Cardiac muscle cell (in vitro differentiated cells and primary cell): ENCODE results near the gene ZNF138. TPM values are rescaled to one million over a fixed set of nuclear protein-coding genes. Genes with fewer than 3 reads are reported as not detected.
A peak's percentile ranks its signal among the peaks of the same experiment; 100 is the strongest.
"Not testable (repeated sequence)": the region's sequence is repeated elsewhere in the genome, so short reads cannot be mapped to it uniquely, and the experiment has no call there.

ENCODE experiments used
- DNase-seq, 2 donors: peaks; one replicate each; pipeline versions ENCODE4 v3.0.0 to v3.0.0-alpha.2; 2010 to 2017; ENCODE audit warnings: low read depth in 1 of 2, low spot score in 1 of 2
- H3K27ac ChIP-seq: fragments of 200-600 bp; sonication (generic); 2 replicates; pipeline ENCODE4 v1.5.1; 2016
- H3K27me3 ChIP-seq: fragments of 200-600 bp; sonication (generic); 2 replicates; pipeline ENCODE4 v1.6.0; 2016; ENCODE audit warnings: control low read depth
- H3K36me3 ChIP-seq: fragments of 200-600 bp; sonication (generic); 2 replicates; pipeline ENCODE4 v1.5.1; 2016; ENCODE audit warnings: control low read depth
- H3K4me1 ChIP-seq: fragments of 200-600 bp; sonication (generic); 2 replicates; pipeline ENCODE4 v1.8.1; 2017; ENCODE audit warnings: low read depth, mild to moderate bottlenecking, mixed run types
- H3K4me3 ChIP-seq: fragments of 200-600 bp; sonication (generic); 2 replicates; pipeline ENCODE4 v1.5.1; 2016; ENCODE audit warnings: mild to moderate bottlenecking
- H3K9me3 ChIP-seq: fragments of 200-600 bp; sonication (generic); 2 replicates; pipeline ENCODE4 v1.5.1; 2017; ENCODE audit warnings: low read depth, mild to moderate bottlenecking, control low read depth
- CTCF ChIP-seq: IDR thresholded peaks from 2 replicates; pipeline ENCODE4 v1.5.1; 2012; ENCODE audit warnings: low read depth, mild to moderate bottlenecking, low read length
- polyA plus RNA-seq: library from polyadenylated mRNA; unstranded; fragments of >200 nt; fragmentation: Nextera tagmentation; extraction: Ambion mirVana; gene quantifications from 2 replicates; pipeline ENCODE4 v1.2.1, GENCODE V29; 2016
- total RNA-seq: library from RNA; depleted of rRNA; stranded (reverse); fragments of >200 nt; gene quantifications from 2 replicates; pipeline ENCODE4 v1.2.3, GENCODE V29; 2016

The ZNF138 gene
- total and polyA plus RNA-seq, 2 experiments from 2014 or later: 10.1 to 18.3 TPM

GRCh38 chr7:64793106-64793755 is 997 bp upstream of the ZNF138 start:
- Histone ChIP-seq H3K36me3 (no peaks in the 10 kb centered on the region), H3K27me3 (no peaks in the 10 kb centered on the region), H3K4me1 (peaks cover 4% of the 10 kb centered on the region), H3K27ac (peak overlapping the region; percentile 92), H3K9me3 (no peaks in the 10 kb centered on the region), H3K4me3 (no peak overlapping the region)
- TF ChIP-seq CTCF: no peak
- DNase-seq: no peak

- H3K4me1 ChIP-seq: peaks cover 4% of the 10 kb centered on the region
- H3K36me3 ChIP-seq: peaks cover 10% of the 10 kb centered on the region
- TF ChIP-seq CTCF: no peak
- H3K9me3 ChIP-seq: no peaks in the 10 kb centered on the region
- H3K4me3 ChIP-seq: peak overlapping the region; percentile 70
- no peaks in the 10 kb centered on the region for H3K27me3 ChIP-seq
- DNase-seq: no peak
- no peak overlapping the region for H3K27ac ChIP-seq
Measured at GRCh38 chr7:64795176-64795575, 948 bp downstream of the ZNF138 start.

DNA sequence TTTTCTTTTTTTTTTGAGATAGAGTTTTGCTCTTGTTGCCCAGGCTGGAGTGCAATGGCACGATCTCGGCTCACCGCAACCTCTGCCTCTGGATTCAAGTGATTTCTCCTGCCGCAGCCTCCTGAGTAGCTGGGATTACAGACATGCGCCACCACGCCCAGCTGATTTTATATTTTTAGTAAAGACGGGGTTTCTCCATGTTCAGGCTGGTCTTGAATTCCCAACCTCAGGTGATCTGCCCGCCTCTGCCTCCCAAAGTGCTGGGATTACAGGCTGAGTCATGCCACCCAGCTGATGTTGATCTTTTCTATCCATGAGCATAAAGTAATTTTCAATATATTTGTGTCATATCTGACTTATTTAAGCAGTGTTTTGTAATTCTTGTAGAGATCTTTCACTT is 4.9 kb downstream of the ZNF138 start:
- H3K4me1 ChIP-seq, H3K9me3 ChIP-seq, H3K27ac ChIP-seq, H3K27me3 ChIP-seq, DNase-seq, H3K4me3 ChIP-seq: not testable (repeated sequence)
- H3K36me3 ChIP-seq: peaks cover 19% of the 10 kb centered on the region

DNA sequence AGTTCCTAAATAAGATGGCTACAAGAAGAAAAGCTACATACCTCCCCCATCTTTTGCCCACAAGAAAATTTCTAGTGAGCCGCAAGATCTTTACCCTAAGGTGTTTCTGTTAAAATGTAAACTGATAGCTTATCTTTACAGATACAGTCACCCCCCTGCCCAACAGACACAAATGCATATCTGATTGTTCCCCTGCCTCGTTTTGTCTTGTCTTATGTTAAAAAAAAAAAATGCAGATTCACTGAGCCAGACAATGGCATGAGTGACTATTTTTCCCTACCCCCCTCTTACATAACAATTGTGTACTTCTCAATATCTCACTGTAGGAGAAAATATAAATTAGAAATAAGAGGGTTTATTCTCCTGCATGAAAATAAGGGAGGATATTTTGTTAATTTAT is 8.5 kb downstream of the ZNF138 start:
- Histone ChIP-seq H3K36me3 (peaks cover 19% of the 10 kb centered on the region), H3K27ac (no peak overlapping the region), H3K4me1 (no peaks in the 10 kb centered on the region), H3K4me3 (no peak overlapping the region), H3K9me3 (no peaks in the 10 kb centered on the region), H3K27me3 (no peaks in the 10 kb centered on the region)
- TF ChIP-seq CTCF: no peak
- no peak for DNase-seq

DNA sequence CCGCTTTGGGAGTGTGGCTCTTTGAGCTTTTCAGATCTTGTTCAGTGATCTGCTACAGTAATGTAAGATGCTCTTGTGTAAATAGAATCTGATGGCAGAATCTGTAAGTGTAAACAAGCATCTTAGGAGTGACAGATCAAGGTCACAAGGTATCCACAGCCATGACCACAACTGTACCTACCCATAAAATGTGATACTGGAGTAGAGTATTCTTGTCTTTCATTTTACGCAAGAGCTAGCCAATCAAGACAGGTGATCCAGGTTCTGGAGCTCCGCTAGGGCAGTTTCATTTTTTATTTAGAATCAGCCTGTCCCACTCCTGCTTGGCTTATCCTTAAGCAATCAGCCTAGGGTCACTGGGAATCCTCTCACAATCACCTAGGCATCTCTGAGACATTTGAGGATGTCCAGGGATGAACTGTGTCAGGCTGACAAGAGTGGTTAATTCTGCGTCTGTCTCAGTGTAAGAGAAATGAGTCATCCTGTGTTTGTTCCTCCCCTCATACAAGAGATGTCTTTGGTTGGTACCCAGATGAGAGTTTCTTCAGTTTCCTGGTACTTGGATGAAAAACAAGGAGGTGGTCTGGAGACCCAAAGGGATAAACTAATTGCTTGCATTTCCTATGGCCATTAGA is 13.6 kb downstream of the ZNF138 start:
- Histone ChIP-seq H3K4me1 (no peaks in the 10 kb centered on the region), H3K27ac (no peak overlapping the region), H3K36me3 (peaks cover 5% of the 10 kb centered on the region), H3K9me3 (no peaks in the 10 kb centered on the region), H3K27me3 (no peaks in the 10 kb centered on the region), H3K4me3 (no peak overlapping the region)
- no peak for TF ChIP-seq CTCF
- no peak for DNase-seq

DNA sequence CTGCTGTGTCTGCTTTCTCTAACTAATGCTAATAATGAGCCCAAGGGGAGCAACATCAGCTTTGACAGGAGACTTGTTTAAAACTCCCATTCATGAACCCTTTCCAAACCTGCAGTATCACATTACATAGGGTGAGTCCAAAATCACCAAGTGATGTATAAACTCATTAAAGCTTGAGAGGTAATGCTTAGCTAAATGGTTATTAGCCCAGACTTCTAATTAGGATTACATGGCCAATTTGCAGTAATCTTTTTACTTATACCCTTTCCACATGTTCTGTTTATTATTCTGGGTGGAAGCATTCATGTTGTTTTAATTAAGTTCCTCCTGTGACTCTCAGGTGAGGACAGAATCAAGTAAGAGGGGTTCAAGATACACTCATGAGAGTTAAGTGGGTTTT is 17.5 kb downstream of the ZNF138 start:
- DNase-seq: no peak
- Histone ChIP-seq H3K36me3 (peaks cover 4% of the 10 kb centered on the region), H3K27ac (no peak overlapping the region), H3K9me3 (no peaks in the 10 kb centered on the region), H3K27me3 (no peaks in the 10 kb centered on the region), H3K4me1 (no peaks in the 10 kb centered on the region), H3K4me3 (no peak overlapping the region)
- no peak for TF ChIP-seq CTCF
